Ishikawa (cell line): ENCODE data around the gene PDGFC.

ENCODE experiments used
- CREB1 ChIP-seq: IDR thresholded peaks from 2 replicates; pipeline ENCODE4 v1.6.1; 2012; ENCODE audit warnings: low read depth
- FOXM1 ChIP-seq: IDR thresholded peaks from 2 replicates; pipeline ENCODE4 v1.6.1; 2012; ENCODE audit warnings: low read depth, borderline replicate concordance
- MAX ChIP-seq: IDR thresholded peaks from 2 replicates; pipeline ENCODE4 v1.6.1; 2012
- REST ChIP-seq: IDR thresholded peaks from 2 replicates; pipeline ENCODE4 v1.6.1; 2012; ENCODE audit warnings: low read depth, mild to moderate bottlenecking
- TAF1 ChIP-seq: IDR thresholded peaks from 2 replicates; pipeline ENCODE4 v1.6.1; 2012; ENCODE audit warnings: low read depth, mild to moderate bottlenecking

GRCh38 chr4:156838761-156839160, 132.8 kb downstream of the PDGFC start:
- TF ChIP-seq CREB1 (no peak), MAX (no peak), TAF1 (no peak), FOXM1 (no peak), REST (no peak)
